ENCODE measurements around the gene XRCC5.
A peak's percentile ranks its signal among the peaks of the same experiment; 100 is the strongest.
"Not testable (repeated sequence)": the region's sequence is repeated elsewhere in the genome, so short reads cannot be mapped to it uniquely, and the experiment has no call there.

XRCC5 gene

GRCh38 chr2:216172493-216172892, 63.3 kb downstream of the XRCC5 start:
- DNase-seq, result no peak
- intact Hi-C loops (cut with DNase I), result no loop called here

- no peak for DNase-seq
- intact Hi-C loops (cut with DNase I), result no loop called here
Measured at GRCh38 chr2:216179015-216179414, 69.9 kb downstream of the XRCC5 start.

- DNase-seq, result no peak
- intact Hi-C loops (cut with DNase I), result no loop called here
Measured at GRCh38 chr2:216181351-216181750, 72.2 kb downstream of the XRCC5 start.

GRCh38 chr2:216181953-216182461, 72.9 kb downstream of the XRCC5 start:
- intact Hi-C loops (cut with DNase I), result no loop called here
- DNase-seq, result no peak

GRCh38 chr2:216183462-216183861, 74.3 kb downstream of the XRCC5 start:
- DNase-seq, result no peak
- intact Hi-C loops (cut with DNase I), result no loop called here

DNA sequence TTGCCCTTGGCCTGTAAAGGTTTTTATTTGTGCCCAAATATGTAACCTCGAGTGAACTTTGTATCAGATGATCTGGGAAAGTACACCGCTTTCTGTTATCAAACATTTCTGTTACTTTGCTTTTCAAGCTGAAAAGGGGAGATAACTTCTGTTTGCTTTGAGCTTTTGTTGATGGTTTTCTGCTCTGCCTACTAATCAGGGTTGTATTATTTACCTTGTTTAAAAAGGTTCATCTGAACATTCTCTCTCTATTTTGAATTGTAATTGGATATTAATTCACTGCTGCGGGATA, 79.4 kb downstream of the XRCC5 start:
- intact Hi-C loops (cut with DNase I), result no loop called here
- DNase-seq, result no peak

- intact Hi-C loops (cut with DNase I), result no loop called here
- no peak for DNase-seq
Measured at GRCh38 chr2:216188956-216189355, 79.8 kb downstream of the XRCC5 start.

- intact Hi-C loops (cut with DNase I), result no loop called here
- DNase-seq, result no peak
Measured at GRCh38 chr2:216189410-216189809, 80.3 kb downstream of the XRCC5 start.

- intact Hi-C loops (cut with DNase I), result no loop called here
Measured at GRCh38 chr2:216192181-216192580, 83.0 kb downstream of the XRCC5 start.

DNA sequence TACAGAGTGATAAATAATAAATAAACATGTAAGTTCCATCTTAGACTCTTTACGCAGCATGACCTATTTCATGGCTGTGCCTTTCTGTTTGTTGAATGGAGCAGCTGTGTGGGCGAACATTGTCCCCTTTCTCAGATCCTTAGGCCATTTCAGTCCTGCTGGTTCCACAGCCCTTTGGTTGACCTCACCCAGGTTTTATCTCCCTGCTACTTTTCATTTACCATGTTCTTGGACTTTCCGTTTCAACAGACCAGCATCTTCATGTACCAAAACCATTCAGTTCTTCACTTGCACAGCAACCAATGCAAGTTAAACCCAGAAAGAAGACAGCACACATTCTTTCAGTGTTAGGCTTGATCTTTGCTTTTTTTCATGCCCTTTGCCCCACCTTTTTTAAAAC, 83.8 kb downstream of the XRCC5 start:
- DNase-seq, result no peak
- intact Hi-C loops (cut with DNase I), result no loop called here

More at GRCh38 chr2:216192181-216192580, 83.0 kb downstream of the XRCC5 start:
- no peak for DNase-seq

- DNase-seq, result no peak
- intact Hi-C loops (cut with DNase I), result no loop called here
Measured at GRCh38 chr2:216194013-216194412, 84.9 kb downstream of the XRCC5 start.

DNA sequence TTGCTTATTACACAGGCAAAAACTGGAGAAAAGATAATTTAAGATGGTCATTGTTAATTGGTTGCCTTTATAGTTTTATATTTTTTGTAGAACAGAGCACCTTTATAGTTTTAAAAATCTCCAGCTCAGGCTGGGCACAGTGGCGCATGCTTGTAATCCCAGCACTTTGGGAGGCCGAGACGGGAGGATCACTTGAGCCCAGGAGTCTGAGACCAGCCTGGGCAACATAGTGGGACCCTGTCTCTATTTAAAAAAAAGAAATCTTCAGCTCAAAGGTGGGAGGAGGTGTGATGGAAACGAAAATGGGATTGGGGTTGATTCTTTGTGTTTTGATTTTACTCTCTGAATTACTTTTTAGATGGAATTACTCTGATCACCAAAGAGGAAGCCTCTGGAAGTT, 85.4 kb downstream of the XRCC5 start:
- intact Hi-C loops (cut with DNase I), result no loop called here
- no peak for DNase-seq

DNA sequence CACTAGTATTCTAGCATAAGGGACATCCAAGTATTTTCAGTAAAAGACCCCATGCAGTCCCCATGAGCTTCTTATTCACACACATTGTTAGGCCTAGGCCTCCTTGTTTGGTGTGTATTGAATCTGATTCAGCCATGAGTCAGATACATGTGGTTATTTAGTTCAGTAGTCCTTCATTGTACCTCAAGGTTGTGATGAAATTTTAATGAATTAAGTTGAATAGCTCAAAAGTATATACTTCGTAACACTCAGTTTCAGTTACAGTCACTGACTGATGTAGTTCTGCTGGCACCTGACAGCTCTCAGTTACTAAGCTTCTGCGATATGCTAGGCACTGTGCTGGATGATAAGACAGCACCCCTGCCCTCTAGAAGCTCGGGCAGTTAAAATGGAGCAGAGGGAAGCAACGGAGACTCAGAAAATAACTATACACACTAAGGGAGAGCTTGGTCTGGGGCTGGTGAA, 86.4 kb downstream of the XRCC5 start:
- no peak for DNase-seq
- intact Hi-C loops (cut with DNase I), result no loop called here

DNA sequence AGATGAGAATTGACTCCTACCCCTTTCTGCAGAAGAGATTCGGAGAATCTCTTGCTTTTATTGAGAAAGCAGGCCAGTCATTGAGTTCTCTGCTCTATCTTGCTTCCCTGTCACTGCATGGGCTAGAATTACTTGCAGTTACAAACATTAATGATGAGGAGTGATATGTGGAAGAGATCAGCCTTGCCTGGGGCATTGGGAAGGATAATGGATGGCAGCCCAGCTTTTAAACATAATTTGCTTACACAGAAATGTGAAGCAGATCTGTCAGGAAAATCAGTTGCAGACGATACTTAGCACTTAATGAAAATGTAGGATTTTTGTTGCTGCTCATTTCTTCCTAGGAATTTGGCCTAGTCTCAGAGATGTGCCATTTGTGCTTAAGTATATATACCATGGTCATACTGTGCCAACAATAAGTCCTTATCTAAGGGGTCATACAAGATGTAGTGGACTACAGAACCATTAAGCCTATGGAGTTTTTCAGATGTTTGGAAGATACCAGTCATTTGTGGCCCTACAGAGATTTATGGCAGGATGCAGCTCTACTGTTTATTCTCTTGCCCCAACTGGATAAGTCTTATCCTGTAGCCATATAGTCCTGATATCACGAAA, 92.7 kb downstream of the XRCC5 start:
- DNase-seq, result no peak
- intact Hi-C loops (cut with DNase I), result no loop called here

GRCh38 chr2:216202626-216203250, 93.6 kb downstream of the XRCC5 start:
- intact Hi-C loops (cut with DNase I), result no loop called here

GRCh38 chr2:216205486-216205885, 96.3 kb downstream of the XRCC5 start:
- intact Hi-C loops (cut with DNase I), result no loop called here
- DNase-seq, result no peak

More at GRCh38 chr2:216202626-216203250, 93.6 kb downstream of the XRCC5 start:
- DNase-seq, result no peak

DNA sequence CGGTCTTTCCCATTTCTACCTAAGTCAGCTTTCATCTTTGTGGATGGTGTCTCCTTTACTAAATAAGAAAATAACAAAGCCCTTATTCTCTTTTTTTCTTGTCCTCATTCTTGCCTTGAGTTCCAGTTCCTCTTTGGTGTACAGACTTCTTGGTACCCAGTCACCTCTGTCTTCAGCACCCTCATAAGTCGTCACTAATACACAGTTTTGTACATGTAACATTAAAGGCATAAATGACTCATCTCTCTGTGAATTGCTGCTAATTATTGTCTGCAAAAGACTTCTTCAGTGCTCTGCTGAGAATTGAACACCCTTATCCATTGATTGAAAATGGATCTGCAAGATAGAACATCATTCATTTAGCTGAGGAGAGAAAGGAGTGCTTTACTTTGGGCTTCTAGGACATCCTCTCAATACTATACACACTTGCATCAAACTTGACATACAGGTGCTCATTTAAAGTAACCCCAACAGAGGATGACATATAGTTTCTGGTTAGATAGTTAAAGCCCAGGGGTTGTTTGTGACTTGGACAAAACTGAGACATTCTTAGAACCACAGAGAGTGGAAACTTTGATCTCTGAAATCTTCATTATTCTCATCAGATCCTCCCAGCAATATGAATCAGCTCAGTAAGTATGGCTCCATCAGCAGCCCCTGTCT, 97.0 kb downstream of the XRCC5 start:
- intact Hi-C loops (cut with DNase I), result no loop called here

DNA sequence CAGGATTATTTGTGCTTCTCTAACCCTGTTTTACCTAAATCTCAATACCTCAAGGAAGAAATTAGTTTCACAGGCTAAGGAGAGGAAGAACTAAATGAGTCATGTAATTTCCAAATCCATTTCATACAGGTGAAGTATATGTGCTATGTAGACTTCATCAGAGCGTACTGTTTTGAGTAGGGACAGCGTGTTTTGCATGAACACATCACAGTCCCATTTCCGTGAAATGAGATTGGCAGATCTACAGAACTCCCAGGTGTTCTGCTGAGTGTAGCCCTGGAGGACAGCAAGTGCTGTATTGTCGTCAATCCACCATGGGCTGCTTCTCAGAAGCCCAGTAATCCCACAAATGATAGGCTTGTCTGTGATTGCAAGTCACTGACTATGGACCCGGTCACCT, 97.7 kb downstream of the XRCC5 start:
- no peak for DNase-seq
- intact Hi-C loops (cut with DNase I), result no loop called here

More for the DNA sequence above, 97.0 kb downstream of the XRCC5 start:
- DNase-seq, result no peak

DNA sequence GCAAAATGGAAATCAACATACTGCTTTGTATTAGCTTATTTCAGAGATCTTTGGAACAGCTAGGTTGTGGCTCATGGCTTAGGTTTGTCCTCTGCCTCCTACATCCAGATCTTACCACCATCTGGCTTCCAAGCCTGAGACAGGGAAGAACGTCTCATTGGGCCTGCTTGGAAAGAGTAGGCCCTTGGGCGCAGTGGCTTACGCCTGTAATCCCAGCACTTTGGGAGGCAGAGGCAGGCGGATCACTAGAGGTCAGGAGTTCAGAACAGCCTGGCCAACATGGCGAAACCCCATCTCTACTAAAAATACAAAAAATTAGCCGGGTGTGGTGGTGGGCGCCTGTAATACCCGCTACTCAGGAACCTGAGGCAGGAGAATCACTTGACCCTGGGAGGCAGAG, 99.5 kb downstream of the XRCC5 start:
- DNase-seq; intact Hi-C loops (cut with DNase I): not testable (repeated sequence)

- intact Hi-C loops (cut with DNase I), result no loop called here
Measured at GRCh38 chr2:216210701-216211540, 101.8 kb downstream of the XRCC5 start.

More at GRCh38 chr2:216210701-216211540, 101.8 kb downstream of the XRCC5 start:
- DNase-seq, result peak in 6 of 42 donors; percentile 5 to 39 (median 22)
